IMR-90 (cell line): ENCODE data around the gene PPY. TPM values are rescaled to one million over a fixed set of nuclear protein-coding genes. Genes with fewer than 3 reads are reported as not detected.

Source experiments
- ATAC-seq: fragments of 200-7000 bp; cut with Tn5 transposase; 2 replicates; pipeline ENCODE4 v1.9.1; 2020; ENCODE audit warnings: low read depth, mild to moderate bottlenecking, moderate library complexity
- BruUV-seq: library from RNA; stranded (reverse); fragments of 400-500 nt; replicated peaks from 2 replicates; lab custom pipeline; 2021; lab: Mats Ljungman, UMichigan
- CTCF ChIA-PET: fragments of 300-600 bp; formaldehyde crosslinking; extraction: SDS; loops from one replicate; lab custom pipeline; 2021; ENCODE audit warnings: antibody characterized with exemption; lab: Yijun Ruan, JAX
- POLR2A ChIA-PET: fragments of 300-600 bp; sonication (Branson Sonifier 250); formaldehyde crosslinking; loops from one replicate; lab custom pipeline; 2022; ENCODE audit warnings: antibody characterized with exemption; ENCODE audit not compliant: unreplicated experiment; lab: Charles Lee
- DNase-seq: peaks from one replicate; pipeline ENCODE4 v3.0.0; 2013
- H2AFZ ChIP-seq: replicated peaks from 2 replicates; pipeline ENCODE3; 2013; ENCODE audit warnings: low read length, mild to moderate bottlenecking; ENCODE audit not compliant: poor library complexity
- H2AK5ac ChIP-seq: 2 replicates; pipeline ENCODE4 v1.6.1; 2013; ENCODE audit warnings: low read depth, low read length, inconsistent platforms
- H2AK9ac ChIP-seq: replicated peaks from 2 replicates; pipeline ENCODE3; 2013; ENCODE audit warnings: mild to moderate bottlenecking, low read depth, low read length, moderate library complexity; ENCODE audit not compliant: poor library complexity
- H2BK120ac ChIP-seq: 2 replicates; pipeline ENCODE4 v1.6.1; 2013; ENCODE audit warnings: low read depth, low read length, inconsistent platforms
- H2BK15ac ChIP-seq: 3 replicates; pipeline ENCODE4 v1.6.1; 2013; ENCODE audit warnings: low read depth, low read length, inconsistent platforms
- H2BK20ac ChIP-seq: 2 replicates; pipeline ENCODE4 v1.6.1; 2013; ENCODE audit warnings: low read depth, mild to moderate bottlenecking, inconsistent platforms, low read length, moderate library complexity
- H2BK5ac ChIP-seq: 2 replicates; pipeline ENCODE4 v1.6.1; 2013; ENCODE audit warnings: mild to moderate bottlenecking, low read depth, low read length, inconsistent platforms; ENCODE audit not compliant: poor library complexity, severe bottlenecking
- H3K14ac ChIP-seq: replicated peaks from 2 replicates; pipeline ENCODE4 v1.6.1; 2013; ENCODE audit warnings: low read depth, low read length, inconsistent platforms
- H3K18ac ChIP-seq: 2 replicates; pipeline ENCODE4 v1.6.1; 2013; ENCODE audit warnings: low read depth, low read length, control low read depth
- H3K23ac ChIP-seq: 2 replicates; pipeline ENCODE4 v1.6.1; 2013; ENCODE audit warnings: low read depth, low read length, inconsistent platforms
- H3K27ac ChIP-seq: 2 replicates; pipeline ENCODE4 v1.5.1; 2013; ENCODE audit warnings: mild to moderate bottlenecking, control low read depth, low read length; ENCODE audit not compliant: insufficient read depth
- H3K27me3 ChIP-seq: 2 replicates; pipeline ENCODE4 v1.6.1; 2013; ENCODE audit warnings: low read length; ENCODE audit not compliant: control insufficient read depth, insufficient read depth
- H3K36me3 ChIP-seq: 2 replicates; pipeline ENCODE4 v1.6.1; 2013; ENCODE audit warnings: low read length, mixed read lengths; ENCODE audit not compliant: control insufficient read depth, insufficient read depth
- H3K4ac ChIP-seq: 2 replicates; pipeline ENCODE4 v1.6.1; 2013; ENCODE audit warnings: low read depth, low read length, inconsistent platforms
- H3K4me1 ChIP-seq: 2 replicates; pipeline ENCODE4 v1.6.1; 2013; ENCODE audit warnings: low read length, mixed read lengths; ENCODE audit not compliant: control insufficient read depth, insufficient read depth
- H3K4me2 ChIP-seq: 2 replicates; pipeline ENCODE4 v1.6.1; 2013; ENCODE audit warnings: low read depth, mild to moderate bottlenecking, control low read depth, low read length, moderate library complexity
- H3K4me3 ChIP-seq: 2 replicates; pipeline ENCODE4 v1.5.1; 2013; ENCODE audit warnings: low read depth, mild to moderate bottlenecking, control low read depth, low read length, moderate library complexity; ENCODE audit not compliant: insufficient read depth
- H3K56ac ChIP-seq: 2 replicates; pipeline ENCODE4 v1.6.1; 2013; ENCODE audit warnings: low read length, inconsistent platforms; ENCODE audit not compliant: insufficient read depth; ENCODE audit errors: extremely low read depth
- H3K79me1 ChIP-seq, 2 experiments: 2 replicates each; pipeline ENCODE4 v1.6.1; 2013; ENCODE audit warnings: low read length in 2 of 2, inconsistent platforms in 1 of 2, low read depth in 1 of 2
- H3K9ac ChIP-seq: 2 replicates; pipeline ENCODE4 v1.6.1; 2013; ENCODE audit warnings: low read depth, low read length, control low read depth
- H3K9me1 ChIP-seq: 2 replicates; pipeline ENCODE4 v1.6.1; 2013; ENCODE audit warnings: low read length, inconsistent platforms; ENCODE audit not compliant: insufficient read depth
- H3K9me3 ChIP-seq: 2 replicates; pipeline ENCODE4 v1.6.1; 2013; ENCODE audit warnings: low read length; ENCODE audit not compliant: control insufficient read depth, insufficient read depth
- H4K20me1 ChIP-seq: 2 replicates; pipeline ENCODE4 v1.6.1; 2013; ENCODE audit warnings: low read length, inconsistent platforms; ENCODE audit not compliant: insufficient read depth
- H4K5ac ChIP-seq: 2 replicates; pipeline ENCODE4 v1.6.1; 2013; ENCODE audit warnings: mild to moderate bottlenecking, low read depth, low read length, control low read depth
- H4K8ac ChIP-seq, 2 experiments: 2 replicates each; pipeline ENCODE4 v1.6.1; 2013; ENCODE audit warnings: low read depth in 2 of 2, low read length in 2 of 2, control low read depth in 1 of 2, inconsistent platforms in 1 of 2
- H4K91ac ChIP-seq: 2 replicates; pipeline ENCODE4 v1.6.1; 2013; ENCODE audit warnings: low read depth, low read length, inconsistent platforms; ENCODE audit not compliant: insufficient read depth
- CEBPB ChIP-seq: IDR thresholded peaks from 2 replicates; pipeline ENCODE4 v1.6.1; 2012; ENCODE audit warnings: low read depth, low read length, improper control_type of control experiment
- FOS ChIP-seq: fragments of 150-350 bp; IDR thresholded peaks from 2 replicates; pipeline ENCODE4 v1.6.1; 2016; ENCODE audit warnings: low read depth, low read length
- MXI1 ChIP-seq: IDR thresholded peaks from 2 replicates; pipeline ENCODE4 v1.6.1; 2012; ENCODE audit warnings: low read depth, mild to moderate bottlenecking, low read length, moderate library complexity, borderline replicate concordance
- NFE2L2 ChIP-seq: fragments of 150-350 bp; IDR thresholded peaks from 2 replicates; pipeline ENCODE4 v1.6.1; 2016; ENCODE audit warnings: low read depth, mild to moderate bottlenecking, low read length
- POLR2A ChIP-seq: IDR thresholded peaks from 2 replicates; pipeline ENCODE4 v1.6.1; 2012; ENCODE audit warnings: mild to moderate bottlenecking, low read depth, low read length
- RAD21 ChIP-seq: IDR thresholded peaks from 2 replicates; pipeline ENCODE4 v1.6.1; 2012; ENCODE audit warnings: low read length, improper control_type of control experiment
- RCOR1 ChIP-seq: IDR thresholded peaks from 2 replicates; pipeline ENCODE4 v1.6.1; 2012; ENCODE audit warnings: mild to moderate bottlenecking, low read length, improper control_type of control experiment; ENCODE audit not compliant: insufficient replicate concordance
- RFX5 ChIP-seq: IDR thresholded peaks from 2 replicates; pipeline ENCODE4 v1.8.0; 2012; ENCODE audit warnings: low read depth, mild to moderate bottlenecking, low read length, moderate library complexity
- WGBS, 2 experiments: methylation state at CpG; one replicate each; pipeline versions ENCODE4 v1.1.5 to v1.1.7; 2013; ENCODE audit warnings: missing lambda C conversion rate in 2 of 2; ENCODE audit not compliant: insufficient read length in 1 of 2; ENCODE audit errors: extremely low coverage in 2 of 2; 5-methylcytosine and 5-hydroxymethylcytosine counted together
- dilution Hi-C: fragments of 300-500 bp; cut with HindIII; formaldehyde crosslinking; loops from one replicate; pipeline ENCODE4 v1.14.3; 2018; ENCODE audit warnings: low sequenced_read_pairs; ENCODE audit not compliant: unreplicated experiment
- in situ Hi-C: fragments of 300-500 bp; cut with MboI; formaldehyde crosslinking; loops from 3 replicates; pipeline ENCODE4 v1.14.3; 2019; ENCODE audit warnings: low sequenced_read_pairs, inconsistent platforms, mixed read lengths
- intact Hi-C: fragments of 100-400 bp; cut with micrococcal nuclease; formaldehyde crosslinking; loops from 2 replicates; pipeline ENCODE4 v1.10.0; 2022
- polyA plus RNA-seq, 3 experiments: library from polyadenylated mRNA; depleted of rRNA; stranded (reverse); fragments of >200 nt; gene quantifications; 2 replicates each; pipeline ENCODE4 v1.2.3, GENCODE V29; 2012; ENCODE audit warnings: low replicate concordance in 1 of 3
- total RNA-seq: library from RNA; depleted of rRNA; stranded (reverse); fragments of >200 nt; gene quantifications from 2 replicates; pipeline ENCODE4 v1.2.3, GENCODE V29; 2012
- TF ChIP-seq, protein P1 (sequence below): fragments of 150-350 bp; IDR thresholded peaks from 2 replicates; pipeline ENCODE4 v1.6.1; 2017; ENCODE audit warnings: mild to moderate bottlenecking, antibody characterized with exemption, low read length, low read depth

Gene PPY
- total and polyA plus RNA-seq, 2 of the 4 experiments (the other 2 are of a cell fraction): not detected

- Histone ChIP-seq H3K23ac (peak overlapping the region; percentile 31; the same call in 1 of the 2 replicates), H3K27ac (no peak overlapping the region)
These were observed 42.0 kb downstream of the PPY start for GRCh38 chr17:43900183-43900857.

More at GRCh38 chr17:43900183-43900857, 42.0 kb downstream of the PPY start:
- TF ChIP-seq RCOR1 (no peak), RFX5 (no peak), POLR2A (no peak), FOS (no peak), NFE2L2 (no peak), MXI1 (no peak), CEBPB (no peak), RAD21 (no peak)
- TF ChIP-seq, protein P1, sequence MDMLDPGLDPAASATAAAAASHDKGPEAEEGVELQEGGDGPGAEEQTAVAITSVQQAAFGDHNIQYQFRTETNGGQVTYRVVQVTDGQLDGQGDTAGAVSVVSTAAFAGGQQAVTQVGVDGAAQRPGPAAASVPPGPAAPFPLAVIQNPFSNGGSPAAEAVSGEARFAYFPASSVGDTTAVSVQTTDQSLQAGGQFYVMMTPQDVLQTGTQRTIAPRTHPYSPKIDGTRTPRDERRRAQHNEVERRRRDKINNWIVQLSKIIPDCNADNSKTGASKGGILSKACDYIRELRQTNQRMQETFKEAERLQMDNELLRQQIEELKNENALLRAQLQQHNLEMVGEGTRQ: no peak
- Histone ChIP-seq H3K79me1 (no peaks in the 10 kb centered on the region), H3K56ac (no peak overlapping the region), H2BK120ac (no peak overlapping the region), H3K14ac (no peak overlapping the region; the same call in 1 of the 2 replicates), H3K9me3 (no peaks in the 10 kb centered on the region), H3K4me3 (peak overlapping the region; percentile 43), H3K36me3 (no peaks in the 10 kb centered on the region), H2BK15ac (no peak overlapping the region; the same call in 2 of the 3 replicates), H2AK5ac (no peak overlapping the region), H4K91ac (no peak overlapping the region), H3K4ac (no peak overlapping the region), H2BK5ac (no peak overlapping the region), H3K18ac (no peak overlapping the region), H2BK20ac (no peak overlapping the region), H2AFZ (peak overlapping the region; percentile 93), H4K8ac (peak overlapping the region in 1 of 2 experiments; percentile 67; a peak in 1 of 4 replicates), H4K5ac (no peak overlapping the region), H3K4me2 (peak overlapping the region; percentile 91), H3K4me1 (no peaks in the 10 kb centered on the region), H3K27me3 (no peaks in the 10 kb centered on the region; the same call in 1 of the 2 replicates), H2AK9ac (peak overlapping the region; percentile 15), H3K9ac (peak overlapping the region; percentile 29; the same call in 1 of the 2 replicates), H3K9me1 (0 out of 2 replicates have a peak, but pooled peaks cover 4% of the 10 kb centered on the region), H4K20me1 (no peaks in the 10 kb centered on the region)
- in situ Hi-C loops: no loop called here
- ChIA-PET POLR2A (no interaction called here), CTCF (no interaction called here)
- ATAC-seq (peak; percentile 100), DNase-seq (peak; percentile 72)
- BruUV-seq: no TSS peak
- WGBS, 2 experiments: 2% methylated on average over 22 of the region's 31 CpGs; no CpG with 5 or more reads in 1 of the 2 experiments
- dilution Hi-C loops: no loop called here
- intact Hi-C loops: no loop called here
